ENCODE data around the gene NELFCD. TPM values are rescaled to one million over a fixed set of nuclear protein-coding genes. Genes with fewer than 3 reads are reported as not detected.

The NELFCD gene
- total RNA-seq, 1 donor from 2014 or later = 71.7 TPM

DNA sequence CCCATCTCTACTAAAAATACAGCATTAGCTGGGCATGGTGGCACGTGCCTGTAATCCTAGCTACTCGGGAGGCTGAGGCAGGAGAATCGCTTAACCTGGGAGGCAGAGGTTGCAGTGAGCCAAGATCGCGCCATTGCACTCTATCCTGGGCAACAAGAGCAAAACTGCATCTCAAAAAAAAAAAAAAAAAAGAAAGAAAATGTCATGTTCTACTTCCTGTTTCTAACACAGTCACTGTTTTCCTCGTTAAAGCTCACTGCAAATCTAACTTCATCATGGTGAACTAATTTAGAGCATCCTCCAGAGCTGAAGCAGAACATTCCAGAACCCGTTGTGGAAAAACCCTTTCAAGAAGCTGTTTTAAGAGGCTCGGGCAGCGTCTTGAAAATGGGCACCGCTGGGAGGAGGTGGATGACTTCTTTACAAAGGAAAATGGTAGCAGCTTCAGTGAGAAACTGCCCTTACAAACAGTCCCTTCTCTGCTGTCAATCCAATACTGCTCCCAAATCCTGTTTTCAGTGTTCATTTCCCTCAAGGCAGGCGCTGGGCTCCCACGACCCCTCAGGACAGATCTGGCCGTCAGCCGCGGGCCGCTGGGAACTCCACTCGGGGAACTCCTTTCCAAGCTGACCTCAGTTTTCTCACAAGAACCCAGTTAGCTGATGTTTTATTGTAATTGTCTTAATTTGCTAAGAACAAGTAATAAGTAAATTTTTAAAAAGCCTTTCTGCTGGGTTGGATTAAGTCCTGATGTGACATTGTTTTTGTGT, 13.5 kb downstream of the NELFCD start:
- no peak for DNase-seq (ENCODE audit: low read depth, low spot score)

DNA sequence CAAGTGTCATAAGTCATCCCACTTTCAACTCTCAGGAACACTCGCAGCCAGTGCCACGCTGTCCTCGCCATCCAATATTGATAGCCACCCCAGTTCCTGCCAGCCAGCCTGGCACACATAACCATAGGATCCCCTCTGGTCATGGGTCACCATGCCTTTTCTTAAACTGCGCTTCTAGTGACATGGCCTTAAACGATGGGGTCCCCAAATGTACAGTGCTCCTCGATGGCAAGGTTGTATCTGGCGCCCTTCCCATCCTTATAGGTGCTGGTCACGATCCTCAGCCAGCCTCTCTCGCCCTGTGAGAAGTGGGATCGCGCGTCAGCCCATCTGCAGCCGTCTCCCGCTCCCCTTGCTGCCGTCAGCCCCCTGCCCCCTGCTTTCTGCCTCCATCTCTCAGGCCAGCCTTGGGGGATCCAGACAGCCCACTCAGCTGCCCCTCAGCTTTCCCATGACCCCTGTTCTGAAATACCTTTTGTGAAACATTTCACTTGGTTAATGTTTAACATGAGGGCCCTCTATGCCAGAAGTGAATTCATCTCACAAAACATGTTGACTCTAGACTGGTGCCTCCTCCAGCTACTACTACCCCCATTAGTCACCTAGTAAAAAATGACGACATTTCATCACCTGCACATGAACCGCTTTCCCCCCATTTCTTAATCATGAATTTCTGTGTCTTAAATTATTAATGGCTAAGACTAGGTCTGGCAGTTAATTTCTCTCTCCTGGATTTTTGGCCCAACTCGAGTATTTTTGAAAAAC, 14.6 kb downstream of the NELFCD start:
- DNase-seq (ENCODE audit: low read depth, low spot score) = no peak

GRCh38 chr20:58996226-58996611, 15.2 kb downstream of the NELFCD start:
- no peak for DNase-seq (ENCODE audit: low read depth, low spot score)

DNA sequence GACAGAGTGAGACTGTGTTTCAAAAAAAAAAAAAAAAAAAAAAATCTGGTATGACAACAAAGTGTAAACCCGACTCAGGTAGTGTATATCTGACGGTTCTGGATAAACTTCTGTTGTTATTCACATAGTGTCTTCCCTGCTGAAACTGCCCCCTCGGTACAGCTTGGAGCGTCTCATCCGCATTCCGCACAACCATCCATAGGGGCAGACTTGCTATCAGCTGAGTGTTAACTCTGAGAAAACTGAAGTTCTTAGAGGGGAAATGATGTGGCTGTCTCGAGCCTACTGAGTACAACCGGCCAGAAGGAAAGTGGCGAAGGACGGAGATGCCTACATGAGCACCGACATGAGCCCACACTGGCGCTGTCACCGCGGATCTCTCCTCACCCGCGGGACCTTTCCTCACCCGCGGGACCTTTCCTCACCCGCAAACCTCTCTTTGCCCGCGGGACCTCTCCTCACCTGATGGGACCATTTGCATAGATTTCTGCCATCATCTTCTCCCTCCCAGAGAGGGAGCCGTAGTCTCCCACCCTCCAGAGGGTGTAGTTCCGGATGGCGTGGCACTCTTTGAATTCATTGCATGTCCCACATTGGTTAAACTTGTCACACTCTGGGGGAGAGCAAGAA, 16.2 kb downstream of the NELFCD start:
- DNase-seq (ENCODE audit: low read depth, low spot score) = no peak

DNA sequence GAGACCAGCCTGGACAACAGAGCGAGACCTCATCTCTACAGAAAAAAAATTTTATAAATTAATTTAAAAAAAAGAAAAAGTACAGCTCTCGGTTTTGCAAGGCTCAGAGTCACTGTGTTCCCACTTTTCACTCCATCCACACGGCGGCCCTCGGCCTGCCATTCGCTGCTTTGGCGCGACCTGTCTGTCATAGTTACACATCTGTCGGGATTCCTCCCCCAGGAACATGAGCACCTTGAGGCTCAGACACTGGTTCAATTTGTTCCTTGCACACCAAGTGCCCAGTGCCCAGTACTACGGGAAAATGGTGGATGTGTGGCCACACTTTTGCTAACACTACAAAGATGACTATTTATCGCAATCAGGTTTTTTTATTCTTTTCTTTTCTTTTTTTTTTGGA, 17.6 kb downstream of the NELFCD start:
- no peak for DNase-seq (ENCODE audit: low read depth, low spot score)

DNA sequence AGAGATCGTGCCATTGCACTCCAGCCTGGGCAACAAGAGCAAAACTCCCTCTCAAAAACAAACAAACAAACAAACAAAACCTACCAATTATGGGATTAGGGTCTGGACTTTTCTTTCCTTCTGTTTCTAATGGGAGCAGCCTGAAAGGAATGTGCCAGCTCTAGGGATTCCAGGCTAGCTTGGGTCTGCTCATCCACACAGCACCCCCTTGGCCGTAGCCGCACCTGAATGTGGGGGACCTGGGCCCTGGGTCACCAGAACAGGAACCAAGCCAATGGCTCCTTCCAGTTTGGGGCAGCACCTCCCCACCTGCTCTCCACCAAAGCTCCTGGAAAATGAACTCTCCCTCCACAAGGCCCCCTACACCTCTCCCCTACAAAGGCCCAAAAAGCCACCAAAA, 19.3 kb downstream of the NELFCD start:
- DNase-seq (ENCODE audit: low read depth, low spot score) = no peak

DNA sequence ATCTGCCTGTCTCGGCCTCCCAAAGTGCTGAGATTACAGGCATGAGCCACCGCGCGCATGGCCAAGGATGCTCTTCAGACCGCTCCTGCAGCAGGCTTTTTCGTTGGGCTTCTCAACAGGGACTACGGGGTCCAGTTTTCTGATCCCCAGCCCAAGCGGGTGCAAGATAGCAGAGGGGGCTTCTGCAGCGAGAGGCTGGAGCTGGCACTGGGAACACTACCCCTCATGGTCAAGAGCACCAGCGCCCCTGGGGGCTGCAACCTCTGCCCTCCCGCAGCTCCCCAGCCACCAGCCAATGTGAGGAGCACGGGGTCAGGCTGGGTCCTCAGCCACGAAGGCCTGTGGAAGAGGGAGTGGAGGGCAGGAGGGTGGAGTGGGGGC, 20.0 kb downstream of the NELFCD start:
- no peak for DNase-seq (ENCODE audit: low read depth, low spot score)

DNA sequence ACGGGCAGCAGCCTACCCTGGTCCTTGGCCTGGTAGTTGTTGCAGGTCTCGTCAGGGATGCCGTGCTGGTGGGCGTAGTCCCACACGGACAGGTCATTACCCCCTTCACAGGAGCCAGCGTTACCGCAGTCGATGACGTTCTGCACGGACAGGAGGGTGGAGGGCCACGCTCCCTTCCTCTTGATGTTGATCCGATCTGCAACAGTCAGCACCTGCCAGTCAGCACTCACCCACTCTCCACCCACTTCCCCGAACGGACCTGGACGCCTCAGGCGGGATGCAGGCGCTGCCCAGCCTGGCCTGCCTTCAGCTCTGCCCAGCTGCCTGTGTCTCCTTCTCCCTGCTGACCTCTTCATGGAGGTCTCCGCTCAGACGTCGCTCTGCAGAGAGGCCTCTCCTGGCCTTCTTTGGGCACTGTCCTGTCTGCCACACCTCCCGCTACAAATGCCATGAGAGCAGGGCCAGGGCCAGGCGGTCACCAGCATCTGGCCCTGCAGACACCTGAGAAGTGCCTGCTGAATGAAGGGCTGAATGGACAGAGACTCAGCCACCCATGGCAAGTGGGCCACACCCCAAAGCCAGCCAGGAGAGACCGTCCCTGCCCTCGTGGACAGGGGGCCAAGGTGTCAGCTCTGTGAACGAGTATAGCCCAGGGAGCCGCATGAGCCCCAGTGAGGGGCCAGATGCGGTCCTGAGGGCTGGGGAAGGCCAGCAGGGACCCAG, 20.6 kb downstream of the NELFCD start:
- no peak for DNase-seq (ENCODE audit: low read depth, low spot score)

GRCh38 chr20:59002388-59002787, 21.3 kb downstream of the NELFCD start:
- DNase-seq (ENCODE audit: low read depth, low spot score) = no peak

GRCh38 chr20:59002874-59003399, 21.9 kb downstream of the NELFCD start:
- no peak for DNase-seq (ENCODE audit: low read depth, low spot score)

- DNase-seq (ENCODE audit: low read depth, low spot score) = no peak
Measured at GRCh38 chr20:59003836-59004492, 22.9 kb downstream of the NELFCD start.

DNA sequence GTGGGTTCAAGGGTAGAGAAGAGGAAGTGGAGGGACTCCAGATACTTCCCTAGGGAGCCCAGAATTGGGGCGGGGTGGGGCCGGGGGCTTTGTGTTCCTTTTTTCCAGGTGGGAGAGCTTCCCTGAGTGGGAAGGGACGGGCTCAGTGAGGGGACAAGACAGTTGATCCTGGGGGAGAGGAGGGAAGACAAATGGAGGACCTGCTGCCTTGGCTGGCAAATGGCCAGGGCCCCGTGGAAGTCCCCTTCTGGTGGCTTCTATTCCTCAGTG, 23.4 kb downstream of the NELFCD start:
- DNase-seq (ENCODE audit: low read depth, low spot score) = no peak

DNA sequence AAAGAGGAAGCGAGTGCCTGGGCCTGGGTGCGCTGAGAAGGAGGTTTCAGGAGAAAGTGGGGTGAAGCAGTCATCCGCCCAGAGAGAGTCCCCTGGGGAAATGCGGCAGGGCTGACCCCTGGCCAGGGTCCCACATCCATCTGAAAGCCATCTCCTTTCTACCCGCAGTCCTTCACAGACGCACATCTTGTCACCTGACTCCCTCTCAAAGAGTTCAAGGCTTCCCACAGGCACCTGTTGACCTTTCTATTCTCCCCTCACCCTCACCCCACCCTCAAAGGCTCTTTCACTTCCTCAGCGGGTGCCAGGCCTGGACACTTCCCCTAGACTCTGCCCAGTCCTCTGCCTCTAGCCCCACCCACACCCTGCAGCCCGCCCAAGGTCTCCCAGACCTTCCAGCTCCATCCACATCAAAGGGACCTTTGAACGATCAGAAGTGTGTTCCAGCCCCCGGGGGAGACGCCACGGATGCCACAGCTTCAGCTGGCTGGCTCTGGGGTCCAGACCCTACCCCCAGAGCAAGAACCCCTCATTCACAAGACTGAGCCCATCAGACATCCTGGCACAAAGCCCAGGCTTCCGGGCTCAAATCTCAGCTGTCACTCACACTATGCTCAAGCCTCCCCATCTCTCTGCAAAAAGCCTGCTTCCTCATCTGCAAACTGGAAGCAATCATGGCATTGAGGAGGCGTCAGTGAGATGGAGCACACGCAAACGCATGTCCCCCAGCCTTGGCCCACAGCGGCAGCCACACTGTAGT, 23.9 kb downstream of the NELFCD start:
- no peak for DNase-seq (ENCODE audit: low read depth, low spot score)

GRCh38 chr20:59005523-59006166, 24.6 kb downstream of the NELFCD start:
- no peak for DNase-seq (ENCODE audit: low read depth, low spot score)

DNA sequence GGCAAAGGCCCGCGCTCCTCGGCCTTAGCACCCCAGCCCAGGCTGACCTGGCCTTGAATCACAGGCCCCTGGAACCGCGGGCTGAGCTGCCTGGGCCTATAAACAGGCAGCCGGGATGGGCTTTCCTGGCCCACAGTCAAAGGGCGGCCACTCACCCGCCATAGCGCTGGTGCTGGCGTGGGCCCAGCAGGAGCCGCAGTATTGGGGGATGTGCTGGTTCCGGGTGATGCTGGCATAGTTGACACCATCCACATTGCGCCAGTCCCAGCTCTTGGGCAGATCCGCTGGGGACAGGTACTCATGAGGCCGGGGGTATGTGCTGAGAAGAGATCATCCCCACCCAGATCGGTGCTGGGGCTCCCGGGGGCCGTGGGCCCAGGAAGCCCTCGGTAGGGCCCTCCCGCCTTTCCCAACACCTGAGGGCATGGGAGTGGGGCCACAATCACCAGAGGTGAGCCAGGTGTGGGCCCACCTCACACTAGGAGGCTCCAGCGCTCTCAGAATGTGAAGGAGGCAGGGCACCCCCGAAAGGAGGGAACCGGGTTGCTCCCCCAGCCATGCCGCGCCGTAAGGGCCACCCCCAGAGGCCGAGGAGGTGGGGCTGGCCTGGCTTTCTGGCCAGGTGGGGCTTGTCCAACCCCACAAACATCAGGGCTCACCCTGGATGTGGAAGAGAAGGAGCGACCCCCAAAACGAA, 25.3 kb downstream of the NELFCD start:
- no peak for DNase-seq (ENCODE audit: low read depth, low spot score)

DNA sequence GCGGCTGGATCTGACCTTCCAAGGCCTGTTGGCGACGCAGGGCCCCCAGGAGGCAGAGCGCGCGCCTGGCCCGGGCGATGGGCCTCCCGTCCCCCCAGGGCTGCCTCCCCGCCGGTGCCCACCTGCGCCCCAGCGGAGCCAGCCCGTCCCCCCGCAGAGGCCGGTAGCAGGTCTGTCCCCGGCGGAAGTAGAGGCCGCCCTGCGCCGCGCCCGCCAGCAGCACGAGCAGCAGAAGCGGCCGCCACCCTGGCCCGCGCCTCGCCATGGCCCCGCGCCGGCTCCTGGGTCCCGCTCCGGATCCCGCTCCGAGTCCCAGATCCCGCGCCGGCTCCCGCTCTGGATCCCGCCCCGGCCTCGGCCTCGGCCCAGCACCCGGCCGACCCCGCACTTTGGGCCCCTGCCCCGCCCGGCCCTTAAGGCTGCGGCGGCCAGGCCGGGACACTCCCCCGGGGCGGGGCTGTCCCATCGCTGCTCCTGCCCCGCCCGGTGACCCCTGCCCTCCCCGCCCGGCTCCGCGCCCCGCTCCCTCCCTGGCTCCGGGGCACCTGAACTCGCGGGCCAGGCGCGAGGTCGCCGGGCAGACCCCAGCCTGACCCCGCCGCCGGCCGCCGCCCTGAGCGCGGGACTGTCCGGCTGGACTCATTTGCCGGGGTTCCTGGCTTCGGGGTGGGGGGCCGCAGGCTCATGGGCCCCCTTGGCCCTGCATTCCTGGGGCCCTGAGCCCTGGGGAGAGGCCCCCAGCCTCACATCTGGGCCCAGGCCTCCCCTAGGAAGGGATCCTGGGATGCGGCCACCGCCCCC, 26.0 kb downstream of the NELFCD start, which contains the start of gene CTSZ:
TSS of gene CTSZ (minus strand) at position 391 of the 801 bp plus-strand sequence. CDS start at position 265, 126 bp downstream.
- DNase-seq (ENCODE audit: low read depth, low spot score) = no peak

GRCh38 chr20:59007665-59008511, 26.8 kb downstream of the NELFCD start:
- no peak for DNase-seq (ENCODE audit: low read depth, low spot score)
